A549 (cell line): ENCODE measurements around the gene RTN4RL1.

Source experiments
- BHLHE40 ChIP-seq: IDR thresholded peaks from 2 replicates; pipeline ENCODE4 v1.6.1; 2012; ENCODE audit warnings: low read depth, low read length, inconsistent platforms
- CTCF ChIP-seq: fragments of >200 bp; sonication (Bioruptor Twin); formaldehyde crosslinking; IDR thresholded peaks from 3 replicates; pipeline ENCODE4 v1.5.1; 2016
- HES2 ChIP-seq: fragments of >200 bp; sonication (Bioruptor Twin); formaldehyde crosslinking; IDR thresholded peaks from 2 replicates; pipeline ENCODE4 v1.6.1; 2016
- MAZ ChIP-seq: fragments of 150-350 bp; IDR thresholded peaks from 2 replicates; pipeline ENCODE4 v1.6.1; 2014; ENCODE audit warnings: antibody characterized with exemption, low read depth, low read length, borderline replicate concordance
- POLR2A ChIP-seq: IDR thresholded peaks from 2 replicates; pipeline ENCODE4 v1.6.1; 2012; ENCODE audit warnings: mild to moderate bottlenecking, low read length
- ZFP36 ChIP-seq: fragments of 450-650 bp; IDR thresholded peaks from 2 replicates; pipeline ENCODE4 v1.6.1; 2014; ENCODE audit warnings: borderline replicate concordance; ENCODE audit not compliant: partially characterized antibody
- ZNF302 ChIP-seq: fragments of 250-450 bp; sonication (Bioruptor Pico); IDR thresholded peaks from 2 replicates; pipeline ENCODE4 v1.9.0; 2021; ENCODE audit warnings: inconsistent platforms, mild to moderate bottlenecking, moderate library complexity

- no peak for TF ChIP-seq CTCF
- TF ChIP-seq HES2: no peak
- no peak for TF ChIP-seq MAZ
- no peak for TF ChIP-seq BHLHE40
- no peak for TF ChIP-seq ZFP36
- no peak for TF ChIP-seq POLR2A
- TF ChIP-seq ZNF302 (CRISPR knock-in tag): no peak
Measured at GRCh38 chr17:1989135-1989534, 36.0 kb downstream of the RTN4RL1 start.
